Endothelial cell of umbilical vein (primary cell): Measurements from ENCODE around the gene ZNF232. TPM values are rescaled to one million over a fixed set of nuclear protein-coding genes. Genes with fewer than 3 reads are reported as not detected.

Experiments
- BruUV-seq: library from RNA; stranded (reverse); fragments of 400-500 nt; replicated peaks from 2 replicates; lab custom pipeline; 2021; lab: Mats Ljungman, UMichigan
- CTCF ChIA-PET: fragments of 300-600, 350-600 bp; sonication (Branson Sonifier 250); formaldehyde crosslinking; loops from one replicate; lab custom pipeline; 2021; ENCODE audit warnings: antibody characterized with exemption, inconsistent platforms; lab: Charles Lee
- POLR2A ChIA-PET: fragments of 300-600, 350-600 bp; sonication (Branson Sonifier 250); formaldehyde crosslinking; loops from one replicate; lab custom pipeline; 2021; ENCODE audit warnings: antibody characterized with exemption, inconsistent platforms; lab: Charles Lee
- DNase-seq: peaks from one replicate; pipeline ENCODE4 v3.0.0-alpha.2; 2011; ENCODE audit warnings: low read depth, low spot score
- FAIRE-seq: peaks from 2 replicates; lab custom pipeline; 2011; peaks lifted over from hg19 to GRCh38; lab: Jason Lieb, UNC
- H2AFZ ChIP-seq: 2 replicates; pipeline ENCODE4 v1.6.0; 2012; ENCODE audit warnings: low read depth, low read length, control low read depth, inconsistent platforms
- H3K27ac ChIP-seq: 2 replicates; pipeline ENCODE4 v1.5.1; 2011; ENCODE audit warnings: low read depth, mild to moderate bottlenecking, control low read depth, low read length, moderate library complexity; ENCODE audit not compliant: insufficient read depth
- H3K27me3 ChIP-seq, 2 experiments: 2 replicates each; pipeline versions ENCODE4 v1.6.0 to v1.6.1; 2011; ENCODE audit warnings: low read length in 2 of 2, mixed read lengths in 1 of 2; ENCODE audit not compliant: control insufficient read depth in 2 of 2, insufficient read depth in 2 of 2
- H3K36me3 ChIP-seq, 2 experiments: 2 replicates in 1 of 2; 3 replicates in 1 of 2; pipeline ENCODE4 v1.5.1; 2011; ENCODE audit warnings: low read length in 2 of 2, mild to moderate bottlenecking in 1 of 2, moderate library complexity in 1 of 2; ENCODE audit not compliant: control insufficient read depth in 2 of 2, insufficient read depth in 2 of 2; ENCODE audit errors: extremely low read depth in 1 of 2
- H3K4me1 ChIP-seq: 3 replicates; pipeline ENCODE4 v1.5.1; 2011; ENCODE audit warnings: mild to moderate bottlenecking, low read length; ENCODE audit not compliant: control insufficient read depth, insufficient read depth; ENCODE audit errors: extremely low read depth
- H3K4me2 ChIP-seq: 2 replicates; pipeline ENCODE4 v1.6.1; 2011; ENCODE audit warnings: low read length, control low read depth, mixed read lengths; ENCODE audit not compliant: insufficient read depth
- H3K4me3 ChIP-seq, 3 experiments: fragments of 200-600 bp in 1 of 3; sonication (generic), shearing (Covaris generic) in 1 of 3; replicated peaks in 1 of 3; 2 replicates each; pipeline ENCODE4 v1.5.1; 2011 to 2016; ENCODE audit warnings: control low read depth in 3 of 3, low read length in 3 of 3, mild to moderate bottlenecking in 2 of 3, inconsistent platforms in 1 of 3, low read depth in 1 of 3, moderate library complexity in 1 of 3; ENCODE audit not compliant: insufficient read depth in 1 of 3
- H3K79me2 ChIP-seq: 2 replicates; pipeline ENCODE4 v1.6.0; 2012; ENCODE audit warnings: low read length, inconsistent platforms; ENCODE audit not compliant: control insufficient read depth, insufficient read depth
- H3K9ac ChIP-seq: replicated peaks from 2 replicates; pipeline ENCODE3; 2011; ENCODE audit warnings: low read length, control low read depth; ENCODE audit not compliant: insufficient read depth; ENCODE audit errors: extremely low read depth
- H3K9me1 ChIP-seq: replicated peaks from 3 replicates; pipeline ENCODE4 v1.6.0; 2011; ENCODE audit warnings: mild to moderate bottlenecking, low read length; ENCODE audit not compliant: control insufficient read depth, insufficient read depth; ENCODE audit errors: extremely low read depth
- H3K9me3 ChIP-seq: replicated peaks from 2 replicates; pipeline ENCODE4 v1.5.1; 2012; ENCODE audit warnings: low read length, inconsistent platforms; ENCODE audit not compliant: control insufficient read depth, insufficient read depth
- H4K20me1 ChIP-seq: replicated peaks from 2 replicates; pipeline ENCODE3; 2011; ENCODE audit warnings: mild to moderate bottlenecking, low read length; ENCODE audit not compliant: control insufficient read depth, insufficient read depth; ENCODE audit errors: extremely low read depth
- CTCF ChIP-seq, 2 donors: IDR thresholded peaks; 1 replicate in 1 of 2; 2 replicates in 1 of 2; pipeline ENCODE4 v1.5.1; 2011; ENCODE audit warnings: low read length in 2 of 2, mild to moderate bottlenecking in 2 of 2, moderate library complexity in 2 of 2, control low read depth in 1 of 2, inconsistent platforms in 1 of 2, low read depth in 1 of 2; ENCODE audit not compliant: insufficient read depth in 1 of 2; ENCODE audit errors: extremely low read depth in 1 of 2
- EZH2 ChIP-seq: IDR thresholded peaks from 2 replicates; pipeline ENCODE4 v1.6.1; 2012; ENCODE audit warnings: borderline replicate concordance, low read depth, mild to moderate bottlenecking, moderate library complexity, low read length, inconsistent platforms; ENCODE audit not compliant: severe bottlenecking
- FOS ChIP-seq: IDR thresholded peaks from 2 replicates; pipeline ENCODE4 v1.6.1; 2011; ENCODE audit warnings: mild to moderate bottlenecking, low read length, moderate library complexity, borderline replicate concordance; ENCODE audit not compliant: insufficient read depth
- GATA2 ChIP-seq: IDR thresholded peaks from 2 replicates; pipeline ENCODE4 v1.7.0; 2011; ENCODE audit warnings: low read depth, mild to moderate bottlenecking, moderate library complexity, mixed read lengths, low read length; ENCODE audit not compliant: insufficient read length, insufficient read depth
- JUN ChIP-seq: IDR thresholded peaks from 2 replicates; pipeline ENCODE4 v1.6.1; 2011; ENCODE audit warnings: borderline replicate concordance, low read depth; ENCODE audit not compliant: insufficient read length, insufficient read depth
- MAX ChIP-seq: IDR thresholded peaks from 2 replicates; pipeline ENCODE4 v1.6.1; 2011; ENCODE audit not compliant: insufficient read depth, insufficient read length
- MYC ChIP-seq: IDR thresholded peaks from one replicate; pipeline ENCODE4 v1.6.1; 2011; ENCODE audit warnings: mild to moderate bottlenecking, low read depth, low read length
- POLR2A ChIP-seq: IDR thresholded peaks from 2 replicates; pipeline ENCODE4 v1.6.1; 2012; ENCODE audit warnings: low read depth, mild to moderate bottlenecking, control low read depth, low read length
- POLR2AphosphoS5 ChIP-seq: IDR thresholded peaks from 2 replicates; pipeline ENCODE4 v1.6.1; 2012; ENCODE audit warnings: low read depth, mild to moderate bottlenecking, control low read depth, low read length, moderate library complexity; ENCODE audit not compliant: insufficient read depth
- dilution Hi-C: fragments of 300-500 bp; cut with MboI; formaldehyde crosslinking; loops from one replicate; pipeline ENCODE4 v1.15.0; 2019; ENCODE audit warnings: low sequenced_read_pairs; ENCODE audit not compliant: extremely low pct_ligation_motif_present
- intact Hi-C: fragments of 100-400 bp; cut with micrococcal nuclease; formaldehyde crosslinking; loops from one replicate; pipeline ENCODE4 v1.10.0; 2022
- polyA plus RNA-seq, 4 experiments: library from polyadenylated mRNA; depleted of rRNA in 3 of 4; stranded (reverse) in 3 of 4; unstranded in 1 of 4; fragments of >200 nt; gene quantifications; 2 replicates each; pipeline versions ENCODE4 v1.2.1 to v1.2.3, GENCODE V29; 2011 to 2012; ENCODE audit warnings: missing spikeins in 1 of 4
- total RNA-seq: library from RNA; stranded (reverse); gene quantifications from 2 replicates; pipeline ENCODE4 v1.2.3, GENCODE V29; 2021

Gene ZNF232
- total and polyA plus RNA-seq, 2 donors (not counting 3 experiments of a cell fraction or from before 2014, with no cell fraction given): 3.1 to 9.9 TPM

- DNase-seq: no peak
- Histone ChIP-seq H3K9me3 (no peaks in the 10 kb centered on the region), H3K4me3 (no peak overlapping the region), H3K4me1 (no peaks in the 10 kb centered on the region), H3K79me2 (no peaks in the 10 kb centered on the region), H4K20me1 (no peaks in the 10 kb centered on the region), H3K27me3 (no peaks in the 10 kb centered on the region), H3K9me1 (no peaks in the 10 kb centered on the region), H3K4me2 (no peak overlapping the region), H3K27ac (no peak overlapping the region), H3K9ac (no peak overlapping the region), H3K36me3 (no peaks in the 10 kb centered on the region), H2AFZ (no peak overlapping the region)
- dilution Hi-C loops: no loop called here
- POLR2A ChIA-PET: interaction anchor here (0.6 kb wide), 1 partner anchor 288 kb away, joined by 3 read pairs; no protein-coding TSS in a partner anchor
- no TSS peak for BruUV-seq
- intact Hi-C loops: no loop called here
- TF ChIP-seq EZH2 (no peak), JUN (no peak), POLR2A (no peak), MAX (no peak), CTCF (IDR thresholded peaks at IDR 0.05; ENCODE audit: extremely low read depth in 1 of 2, insufficient read depth in 1 of 2, low read depth in 1 of 2, low read length in 2 of 2) (no peak), MYC (no peak), GATA2 (no peak), FOS (no peak), POLR2AphosphoS5 (no peak)
- FAIRE-seq: no peak
- CTCF ChIA-PET: interaction anchor here (0.9 kb wide), 1 partner anchor 166 kb away, joined by 3 read pairs; the partner anchor contains the start of gene CHRNE
These were observed 43.4 kb downstream of the ZNF232 start for GRCh38 chr17:5068236-5068635.
